HT1080 (cell line): ENCODE results near the gene NRP2. TPM values are rescaled to one million over a fixed set of nuclear protein-coding genes. Genes with fewer than 3 reads are reported as not detected.
A peak's percentile ranks its signal among the peaks of the same experiment; 100 is the strongest.

Experiments used
- DNase-seq: peaks from one replicate; pipeline ENCODE4 v3.0.0-alpha.2; 2015; ENCODE audit warnings: low read depth
- polyA plus RNA-seq, 2 experiments: library from polyadenylated mRNA; depleted of rRNA; stranded (reverse); fragments of >200 nt; gene quantifications; 2 replicates each; pipeline ENCODE4 v1.2.3, GENCODE V29; 2015
- total RNA-seq: library from RNA; depleted of rRNA; stranded (reverse); fragments of >200 nt; shearing (Covaris generic); gene quantifications from 2 replicates; pipeline ENCODE4 v1.2.3, GENCODE V29; 2014; rRNA removed

Gene NRP2, protein sequence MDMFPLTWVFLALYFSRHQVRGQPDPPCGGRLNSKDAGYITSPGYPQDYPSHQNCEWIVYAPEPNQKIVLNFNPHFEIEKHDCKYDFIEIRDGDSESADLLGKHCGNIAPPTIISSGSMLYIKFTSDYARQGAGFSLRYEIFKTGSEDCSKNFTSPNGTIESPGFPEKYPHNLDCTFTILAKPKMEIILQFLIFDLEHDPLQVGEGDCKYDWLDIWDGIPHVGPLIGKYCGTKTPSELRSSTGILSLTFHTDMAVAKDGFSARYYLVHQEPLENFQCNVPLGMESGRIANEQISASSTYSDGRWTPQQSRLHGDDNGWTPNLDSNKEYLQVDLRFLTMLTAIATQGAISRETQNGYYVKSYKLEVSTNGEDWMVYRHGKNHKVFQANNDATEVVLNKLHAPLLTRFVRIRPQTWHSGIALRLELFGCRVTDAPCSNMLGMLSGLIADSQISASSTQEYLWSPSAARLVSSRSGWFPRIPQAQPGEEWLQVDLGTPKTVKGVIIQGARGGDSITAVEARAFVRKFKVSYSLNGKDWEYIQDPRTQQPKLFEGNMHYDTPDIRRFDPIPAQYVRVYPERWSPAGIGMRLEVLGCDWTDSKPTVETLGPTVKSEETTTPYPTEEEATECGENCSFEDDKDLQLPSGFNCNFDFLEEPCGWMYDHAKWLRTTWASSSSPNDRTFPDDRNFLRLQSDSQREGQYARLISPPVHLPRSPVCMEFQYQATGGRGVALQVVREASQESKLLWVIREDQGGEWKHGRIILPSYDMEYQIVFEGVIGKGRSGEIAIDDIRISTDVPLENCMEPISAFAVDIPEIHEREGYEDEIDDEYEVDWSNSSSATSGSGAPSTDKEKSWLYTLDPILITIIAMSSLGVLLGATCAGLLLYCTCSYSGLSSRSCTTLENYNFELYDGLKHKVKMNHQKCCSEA
- total RNA-seq, result 62.1 and 62.4 TPM in 2 replicates
- 53.2 and 62.4 TPM in 2 replicates for polyA plus RNA-seq (2015; cell fraction: cytosol; rRNA removed)
- polyA plus RNA-seq (2015; cell fraction: nucleus; rRNA removed), result 229 and 301 TPM in 2 replicates

DNA sequence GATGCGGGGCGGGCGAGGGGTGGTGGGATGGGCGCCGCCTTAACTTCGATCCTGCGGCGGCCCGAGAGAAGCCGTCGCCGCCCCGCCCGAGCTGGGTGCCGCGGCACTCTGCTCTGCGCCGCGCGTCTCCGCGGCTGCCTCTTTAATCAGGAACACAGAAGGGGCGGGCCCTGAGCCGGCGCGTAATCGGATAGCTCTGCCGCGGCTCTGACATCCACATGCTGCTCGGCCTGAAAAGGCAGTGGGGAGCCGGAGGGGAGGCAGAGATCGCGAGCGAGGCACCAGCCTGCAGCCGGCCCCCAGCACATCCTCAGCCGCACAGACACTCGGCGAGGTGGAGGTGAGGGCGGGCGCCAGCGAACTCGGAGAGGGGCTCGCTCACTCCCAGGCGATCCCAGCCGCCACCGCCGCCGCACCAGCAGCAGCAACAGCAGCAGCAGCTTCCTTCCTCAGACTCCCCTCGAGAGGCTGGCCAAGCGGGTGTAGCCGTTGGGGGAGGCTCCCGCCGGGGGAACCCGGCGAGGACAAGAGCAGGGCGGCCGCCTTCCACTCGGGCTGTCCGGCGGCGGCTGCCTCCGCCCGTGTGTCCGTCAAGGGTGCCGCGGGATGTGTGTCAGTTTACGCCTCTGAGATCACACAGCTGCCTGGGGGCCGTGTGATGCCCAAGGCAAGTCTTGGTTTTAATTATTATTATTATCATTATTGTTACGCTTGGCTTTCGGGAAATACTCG lies at the start of gene NRP2:
NRP2 (plus strand) TSS at position 263 of the 732 bp plus-strand sequence. CDS start 790 bp downstream, outside the sequence.
- DNase-seq, result peak; percentile 86

DNA sequence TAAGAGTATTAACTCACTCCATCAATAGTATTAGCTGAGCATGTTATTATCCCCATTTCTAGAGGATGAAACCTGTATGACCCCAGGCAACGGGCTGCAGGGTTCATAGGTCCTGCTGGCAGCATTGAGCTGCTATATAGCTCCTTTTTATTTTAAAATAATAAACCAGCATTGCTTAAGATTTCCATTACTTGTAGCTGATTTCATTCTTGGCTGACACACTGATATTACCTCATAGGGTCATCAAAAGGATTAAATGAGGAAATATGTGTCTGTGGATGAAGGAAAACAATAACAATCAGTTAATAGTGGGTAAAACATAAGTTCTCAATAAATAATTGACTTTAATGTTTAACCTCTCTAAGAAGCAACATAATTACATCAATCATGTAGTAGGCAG lies 48.3 kb upstream of the NRP2 start:
- no peak for DNase-seq

DNA sequence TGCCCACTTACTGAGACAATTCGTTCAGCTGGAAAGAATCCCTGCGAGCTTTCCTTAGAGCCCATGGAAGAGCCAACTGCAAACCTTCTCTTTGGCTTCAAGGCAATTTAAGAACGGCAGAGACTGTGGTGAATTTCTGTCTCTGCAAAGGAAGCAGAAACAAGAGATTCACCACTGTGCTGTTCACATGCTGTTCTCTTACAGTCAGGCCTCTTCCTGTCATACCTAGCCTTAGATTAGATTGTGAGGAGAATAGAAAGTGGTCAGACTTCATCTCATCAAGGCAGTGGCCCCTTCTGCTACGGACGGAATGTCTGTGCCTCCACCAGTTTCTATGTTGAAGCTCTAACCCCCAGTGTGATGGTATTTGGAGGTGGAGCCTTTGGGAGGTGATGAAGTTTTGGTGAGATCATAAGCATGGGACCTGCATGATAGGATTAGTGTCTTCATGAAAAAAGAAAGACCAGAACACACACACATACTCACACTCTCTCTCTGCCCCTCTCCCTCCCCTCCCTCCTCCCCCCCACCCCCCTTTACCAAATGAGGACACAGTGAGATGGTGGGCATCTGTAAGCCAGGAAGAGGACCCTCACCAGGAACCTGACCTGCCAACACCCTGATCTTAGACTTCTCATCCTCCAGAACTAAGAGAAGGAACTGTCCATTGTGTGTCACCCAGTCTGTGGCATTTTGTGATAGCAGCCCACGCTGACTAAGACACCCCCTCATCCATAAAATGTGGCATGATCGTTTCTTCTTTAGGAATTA lies 45.6 kb upstream of the NRP2 start:
- no peak for DNase-seq

DNA sequence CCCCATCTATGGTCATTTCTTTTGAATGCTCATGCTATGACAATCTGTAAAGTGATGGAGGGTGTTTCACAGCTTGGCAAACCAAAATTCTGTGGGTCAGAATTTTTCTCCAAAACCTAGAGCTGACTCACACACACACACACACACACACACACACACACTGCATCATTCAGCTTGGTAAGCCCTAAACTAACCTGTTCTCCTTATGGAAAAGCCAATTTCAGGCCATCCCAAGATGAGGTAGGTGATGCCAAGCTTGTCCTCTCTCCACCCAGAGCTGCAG lies 45.0 kb upstream of the NRP2 start:
- DNase-seq, result no peak

DNA sequence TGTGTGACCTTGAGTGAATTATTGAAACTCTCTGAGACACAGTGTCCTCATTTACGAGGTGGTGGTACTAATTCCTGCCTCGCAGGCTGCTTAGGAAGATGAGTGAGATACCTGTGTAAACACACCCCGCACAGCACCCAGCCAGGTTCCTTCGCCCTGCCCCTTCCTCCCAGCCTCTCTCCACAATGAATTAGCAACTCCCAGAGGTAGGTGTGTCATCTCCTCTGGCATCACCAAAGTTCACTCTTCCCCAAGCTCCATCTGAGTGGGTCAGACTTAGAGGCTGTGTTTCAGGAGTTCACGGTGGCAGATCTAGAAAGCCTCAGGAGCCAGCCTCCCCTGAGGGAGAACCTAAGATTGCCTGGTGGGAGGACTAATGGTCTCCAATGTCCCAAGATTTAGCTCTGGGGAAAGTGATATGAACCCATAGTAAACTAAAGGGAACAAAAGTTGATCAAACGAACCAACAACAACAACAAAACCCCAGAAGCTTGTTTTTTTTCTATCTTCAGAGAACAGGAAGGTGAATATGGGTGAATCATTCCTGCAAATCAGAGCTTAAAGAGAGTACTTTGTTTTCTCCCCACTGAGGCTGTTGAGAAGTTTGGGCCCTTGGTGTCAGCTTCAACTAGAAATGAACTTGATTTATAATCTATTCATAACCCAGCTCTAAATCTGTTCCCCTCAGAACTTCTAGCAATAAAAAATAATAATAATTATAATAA lies 44.4 kb upstream of the NRP2 start:
- DNase-seq, result peak; percentile 37

DNA sequence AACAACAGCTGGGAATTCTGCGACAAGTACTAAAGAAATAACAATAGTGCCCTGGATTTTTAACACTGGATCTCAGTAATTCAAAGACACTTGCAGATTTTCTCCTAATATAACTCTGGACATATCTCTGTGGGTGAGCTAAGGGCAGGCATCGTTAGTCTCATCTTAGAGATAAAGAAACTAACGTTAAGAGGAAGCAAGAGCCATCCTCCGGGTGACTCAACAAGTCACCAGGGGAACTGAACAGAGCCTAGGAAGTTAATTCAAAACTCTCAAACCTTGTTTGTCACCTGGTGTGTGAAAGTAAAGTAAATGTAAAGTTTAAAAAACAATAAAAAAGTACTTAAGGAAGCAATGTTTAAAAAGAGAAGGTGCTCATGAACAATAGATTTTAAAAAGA lies 41.6 kb upstream of the NRP2 start:
- DNase-seq, result no peak

DNA sequence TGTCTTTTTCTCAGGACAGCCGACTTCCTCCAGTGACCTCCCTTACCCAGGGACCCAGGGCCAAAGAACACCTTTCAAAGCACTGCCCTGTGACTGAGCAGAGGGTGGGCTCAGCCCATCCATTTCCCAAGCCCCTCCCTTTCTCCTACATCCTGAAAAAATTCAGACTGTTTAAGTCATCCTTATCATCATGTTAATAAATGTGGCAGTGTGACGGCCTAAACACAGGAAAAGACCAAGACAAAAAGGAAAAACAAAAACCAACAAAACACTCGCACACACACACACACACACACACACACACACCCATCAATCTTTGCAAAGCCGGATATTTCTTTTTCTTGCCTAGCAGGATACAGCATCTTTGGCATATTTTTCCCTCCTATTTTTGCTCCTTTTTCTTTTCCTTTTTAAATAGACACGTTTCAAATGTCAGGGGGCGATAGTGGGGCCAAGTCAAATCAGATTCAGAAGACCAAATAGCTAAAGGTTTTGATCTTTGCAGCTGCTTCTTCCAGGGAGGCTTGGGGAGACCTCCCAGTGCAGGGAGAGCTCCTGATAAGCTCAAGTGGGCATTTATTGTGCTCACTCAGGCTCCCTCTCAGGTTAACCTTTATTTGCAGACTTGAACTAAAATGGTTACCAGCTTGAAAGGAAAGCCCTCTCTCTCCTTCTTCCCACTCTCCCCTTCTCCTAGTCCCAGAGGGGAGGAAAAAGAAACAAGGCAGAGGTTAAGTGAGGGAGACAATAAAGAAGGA lies 39.5 kb upstream of the NRP2 start:
- no peak for DNase-seq

DNA sequence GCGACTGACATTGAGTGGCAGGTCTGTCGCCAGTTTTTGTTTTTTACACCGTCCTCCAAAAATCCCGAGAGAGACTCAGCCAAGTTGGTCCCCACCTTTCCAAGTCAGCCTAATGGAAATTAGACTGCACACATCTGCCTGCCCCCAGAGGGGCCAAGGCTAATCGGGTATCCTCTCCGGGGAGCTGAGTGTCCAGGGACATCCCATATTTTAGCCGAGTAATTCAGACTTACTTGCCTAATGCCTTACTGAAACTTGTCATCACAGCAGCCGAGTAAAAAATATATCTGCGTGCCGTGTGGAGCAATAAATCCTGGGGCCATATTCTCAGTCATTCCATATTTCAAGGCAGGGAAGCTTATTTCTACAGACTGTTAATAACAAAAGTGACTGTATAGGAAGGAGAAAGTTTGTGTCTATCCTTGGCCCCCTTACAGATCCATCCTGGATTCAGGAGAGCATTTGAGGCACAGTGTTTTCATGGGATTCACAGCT lies 38.9 kb upstream of the NRP2 start:
- no peak for DNase-seq

DNA sequence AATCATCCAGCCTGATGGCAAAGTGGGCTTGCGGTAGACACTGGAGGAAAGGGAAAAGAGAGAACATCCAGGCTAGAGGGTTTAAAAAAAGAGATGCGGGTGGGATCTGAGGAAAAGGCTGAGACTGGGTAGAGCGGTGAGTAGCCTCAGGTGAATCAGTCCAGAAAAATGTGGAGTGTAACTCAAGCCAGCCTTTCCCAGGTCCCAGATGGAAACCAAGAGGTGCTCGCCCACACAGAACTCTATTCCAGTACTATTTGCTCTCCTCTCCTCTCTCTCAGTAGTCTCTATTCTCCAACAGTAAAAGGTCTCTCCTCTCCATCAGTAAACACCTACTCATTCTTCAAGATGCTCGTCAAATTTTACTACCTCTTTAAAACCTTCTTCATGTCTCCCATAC lies 38.3 kb upstream of the NRP2 start:
- peak; percentile 68 for DNase-seq

DNA sequence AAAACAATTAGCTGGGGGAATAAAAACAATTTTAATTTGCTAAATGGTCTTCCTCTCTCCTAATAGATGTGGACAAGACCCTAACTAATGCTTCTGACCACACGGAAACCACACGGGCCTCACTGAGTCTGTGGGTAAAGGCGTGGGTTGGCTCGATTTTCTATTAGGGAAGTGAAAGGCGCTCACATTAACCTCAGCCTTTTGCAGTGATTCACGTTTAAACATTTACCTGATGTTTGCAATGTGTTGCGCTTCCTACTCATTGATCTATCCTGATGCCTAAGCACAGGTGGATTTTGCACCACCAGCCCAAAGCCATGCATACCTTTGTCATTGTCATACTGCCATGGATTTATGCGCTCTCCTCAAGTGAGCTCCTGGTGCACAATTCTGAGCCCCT lies 35.6 kb upstream of the NRP2 start:
- no peak for DNase-seq

DNA sequence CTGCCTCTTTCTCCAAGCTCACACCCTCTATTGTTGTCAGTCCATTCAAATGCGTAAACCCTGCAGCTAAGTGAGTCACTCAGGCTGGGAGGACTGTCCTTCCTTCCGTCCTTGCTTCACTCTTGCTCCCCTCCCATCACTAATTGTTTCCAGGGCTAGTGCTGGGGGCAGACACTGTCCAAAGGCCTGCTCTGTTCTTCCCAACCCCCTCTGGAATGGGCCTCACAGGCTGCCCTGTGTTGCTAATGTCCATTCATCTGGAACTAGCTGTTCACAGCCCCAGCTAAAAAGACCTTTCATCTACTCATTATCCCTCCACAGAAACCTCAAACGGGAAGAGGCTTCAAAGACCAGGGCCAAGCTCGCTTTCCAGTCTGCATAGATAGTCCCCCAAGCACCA lies 31.9 kb upstream of the NRP2 start:
- DNase-seq, result peak; percentile 86

DNA sequence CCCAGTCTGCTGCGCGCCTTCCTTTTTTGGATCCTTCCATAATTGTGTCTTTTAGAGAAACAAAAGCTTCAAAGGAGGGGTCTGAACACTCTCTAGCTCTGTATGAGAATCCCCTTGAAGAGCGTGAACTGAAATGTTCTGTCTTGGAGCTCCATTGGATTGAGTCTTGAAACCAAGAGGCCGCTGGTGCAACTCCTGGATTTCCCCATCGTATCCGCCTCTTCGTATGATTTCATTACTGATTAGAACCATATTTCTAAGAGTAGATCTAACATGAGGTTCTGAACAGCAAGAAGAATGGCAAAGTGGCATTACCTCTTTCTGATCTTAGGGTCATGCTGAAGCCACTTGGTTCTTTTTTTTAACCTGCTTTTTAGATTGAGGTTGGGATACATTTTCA lies 31.4 kb upstream of the NRP2 start:
- no peak for DNase-seq

DNA sequence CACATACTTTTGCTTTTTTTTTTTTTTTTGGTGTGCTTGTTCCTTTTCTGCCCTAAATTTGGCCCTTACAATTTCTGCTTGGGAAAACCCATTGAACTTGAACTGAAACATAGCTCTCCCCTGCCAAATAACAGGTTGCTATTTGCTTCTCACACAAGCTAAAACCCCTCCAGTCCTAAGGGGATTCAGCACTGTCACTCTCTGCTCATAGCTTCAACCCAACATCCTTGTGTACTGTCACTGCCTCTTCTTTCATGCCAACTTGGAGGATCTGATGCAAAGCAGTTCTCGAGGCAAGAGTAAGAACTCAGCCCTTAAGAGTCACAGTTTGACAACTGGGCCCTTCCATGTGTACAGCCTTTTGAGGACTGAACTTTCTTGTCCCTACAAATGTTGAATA lies 30.6 kb upstream of the NRP2 start:
- no peak for DNase-seq

DNA sequence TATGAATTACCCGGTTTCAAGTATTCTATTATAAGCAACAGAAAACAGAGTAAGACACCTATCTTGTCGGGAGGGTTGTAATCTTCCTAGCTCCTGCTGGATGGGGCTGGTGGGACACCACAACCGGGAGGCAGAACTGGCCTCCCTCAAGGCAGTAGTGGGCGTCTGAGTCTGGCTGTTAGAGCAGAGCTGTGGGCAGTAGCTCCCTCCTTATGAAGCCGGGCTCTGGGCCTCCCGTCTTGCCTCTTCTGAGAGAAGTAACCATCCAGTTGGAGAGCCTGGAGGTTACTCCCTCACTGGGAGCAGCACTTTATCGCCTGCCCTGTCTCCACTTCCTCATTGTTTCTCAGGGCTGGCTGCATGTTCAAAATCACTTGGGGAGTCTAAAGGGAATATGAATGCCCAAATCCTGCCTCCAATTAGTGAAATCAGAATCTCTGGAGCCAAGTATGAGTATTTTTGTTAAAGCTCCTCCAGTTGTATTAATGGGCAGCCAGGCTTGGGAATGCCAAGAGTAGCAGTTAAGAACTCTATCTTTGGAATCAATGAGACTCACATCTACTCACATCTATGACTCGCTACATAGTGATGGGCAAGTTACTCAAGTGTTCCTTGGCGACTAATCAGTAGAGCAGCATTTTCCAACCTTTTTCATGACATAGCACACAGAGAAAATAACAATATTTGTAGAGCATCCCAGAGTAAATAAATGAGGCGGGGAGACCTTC lies 27.3 kb upstream of the NRP2 start:
- peak; percentile 70 for DNase-seq

DNA sequence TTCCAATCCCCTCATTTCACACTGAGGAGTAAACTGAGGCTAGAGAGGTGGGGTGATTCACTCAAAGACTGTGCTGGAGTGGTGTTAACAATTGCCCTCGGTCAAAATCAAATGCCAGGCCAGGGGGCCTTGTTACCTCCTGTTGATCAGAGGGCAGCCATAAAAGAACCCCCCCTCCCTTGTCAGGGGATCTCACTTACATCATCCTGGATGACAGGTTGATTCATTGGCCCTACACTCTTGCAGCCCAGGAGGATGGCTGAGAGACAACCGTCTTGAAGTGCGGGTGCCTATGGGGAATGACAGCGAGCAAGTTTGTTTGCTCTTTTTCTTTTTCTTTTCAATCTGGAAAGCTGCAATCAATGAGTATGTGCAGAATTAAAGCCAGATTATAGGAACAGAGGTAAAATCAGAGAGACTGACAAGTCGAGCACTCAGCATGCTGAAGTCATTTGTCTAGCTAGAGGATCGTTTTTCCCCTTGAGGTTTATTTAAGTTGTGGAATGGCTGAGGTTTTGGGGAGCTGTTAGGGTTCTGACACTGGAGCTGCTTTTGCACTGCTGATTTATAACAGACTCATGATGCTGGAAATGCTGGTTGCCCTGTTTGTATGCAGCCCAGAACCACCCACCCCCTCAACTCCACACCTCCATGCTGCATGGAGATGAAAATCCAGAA lies 26.4 kb upstream of the NRP2 start:
- no peak for DNase-seq

DNA sequence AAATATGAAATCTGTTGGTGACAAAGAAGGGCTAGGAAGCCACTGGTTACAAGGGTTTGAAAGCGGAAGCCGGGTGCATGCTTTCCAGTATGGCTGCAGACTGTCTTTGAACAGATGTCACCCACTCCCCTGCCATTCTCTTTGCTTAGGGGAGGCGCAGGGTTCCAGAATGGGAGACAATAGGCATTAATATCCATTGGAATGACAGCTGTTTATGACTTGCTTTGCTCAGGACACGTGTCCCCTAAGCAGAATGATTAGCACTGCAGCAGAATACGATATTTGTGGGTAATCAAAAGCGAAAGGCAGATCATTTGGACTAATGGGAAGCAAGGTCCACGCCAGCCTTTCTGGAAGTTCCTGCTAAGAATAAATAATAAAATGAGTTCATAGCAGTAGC lies 25.8 kb upstream of the NRP2 start:
- DNase-seq, result no peak

DNA sequence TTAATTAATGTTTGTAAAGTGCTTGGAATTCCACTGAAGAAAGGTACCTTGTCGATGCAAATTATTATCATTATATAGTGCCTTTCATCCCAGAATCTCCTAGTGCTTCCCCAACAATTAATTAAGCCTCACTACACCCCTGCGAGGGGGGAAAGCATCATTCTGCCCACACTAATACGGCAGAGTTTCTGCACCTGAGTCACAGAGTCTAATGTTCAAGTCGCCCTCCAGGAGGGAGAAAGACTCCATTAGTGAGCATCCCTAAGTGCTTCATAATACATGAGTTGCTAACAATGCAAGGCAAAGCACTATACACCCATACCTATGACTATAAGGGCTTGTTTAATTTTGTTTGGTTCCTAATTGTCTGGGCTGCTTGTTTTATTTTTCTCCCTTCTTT lies 25.4 kb upstream of the NRP2 start:
- no peak for DNase-seq

DNA sequence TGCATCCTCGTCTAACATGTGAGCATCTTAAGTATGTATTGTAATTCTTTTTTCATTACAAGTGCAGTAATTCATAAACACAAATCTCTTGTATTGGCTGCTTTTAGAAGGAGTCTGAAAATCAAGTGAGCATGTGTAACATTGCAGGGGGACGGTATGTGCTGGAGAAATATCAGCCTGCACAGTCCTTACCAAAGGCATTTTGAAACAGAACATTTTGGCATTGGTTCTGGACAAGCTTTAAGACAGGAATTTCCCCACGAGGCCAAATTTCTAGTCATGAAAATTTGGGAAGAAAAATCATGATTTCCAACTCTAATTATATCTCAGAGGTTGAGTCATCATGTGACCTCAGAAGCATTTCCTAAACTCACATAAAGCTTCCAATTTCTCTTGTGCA lies 24.7 kb upstream of the NRP2 start:
- DNase-seq, result no peak
